NCI-H748 (cell line): ENCODE measurements around the gene TM4SF1.
A peak's percentile ranks its signal among the peaks of the same experiment; 100 is the strongest.

ENCODE experiments used
- DNase-seq: peaks from one replicate; lab custom pipeline; 2025; ENCODE audit not compliant: unreplicated experiment; lab: John Stamatoyannopoulos, UW

TM4SF1 gene, protein sequence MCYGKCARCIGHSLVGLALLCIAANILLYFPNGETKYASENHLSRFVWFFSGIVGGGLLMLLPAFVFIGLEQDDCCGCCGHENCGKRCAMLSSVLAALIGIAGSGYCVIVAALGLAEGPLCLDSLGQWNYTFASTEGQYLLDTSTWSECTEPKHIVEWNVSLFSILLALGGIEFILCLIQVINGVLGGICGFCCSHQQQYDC

DNA sequence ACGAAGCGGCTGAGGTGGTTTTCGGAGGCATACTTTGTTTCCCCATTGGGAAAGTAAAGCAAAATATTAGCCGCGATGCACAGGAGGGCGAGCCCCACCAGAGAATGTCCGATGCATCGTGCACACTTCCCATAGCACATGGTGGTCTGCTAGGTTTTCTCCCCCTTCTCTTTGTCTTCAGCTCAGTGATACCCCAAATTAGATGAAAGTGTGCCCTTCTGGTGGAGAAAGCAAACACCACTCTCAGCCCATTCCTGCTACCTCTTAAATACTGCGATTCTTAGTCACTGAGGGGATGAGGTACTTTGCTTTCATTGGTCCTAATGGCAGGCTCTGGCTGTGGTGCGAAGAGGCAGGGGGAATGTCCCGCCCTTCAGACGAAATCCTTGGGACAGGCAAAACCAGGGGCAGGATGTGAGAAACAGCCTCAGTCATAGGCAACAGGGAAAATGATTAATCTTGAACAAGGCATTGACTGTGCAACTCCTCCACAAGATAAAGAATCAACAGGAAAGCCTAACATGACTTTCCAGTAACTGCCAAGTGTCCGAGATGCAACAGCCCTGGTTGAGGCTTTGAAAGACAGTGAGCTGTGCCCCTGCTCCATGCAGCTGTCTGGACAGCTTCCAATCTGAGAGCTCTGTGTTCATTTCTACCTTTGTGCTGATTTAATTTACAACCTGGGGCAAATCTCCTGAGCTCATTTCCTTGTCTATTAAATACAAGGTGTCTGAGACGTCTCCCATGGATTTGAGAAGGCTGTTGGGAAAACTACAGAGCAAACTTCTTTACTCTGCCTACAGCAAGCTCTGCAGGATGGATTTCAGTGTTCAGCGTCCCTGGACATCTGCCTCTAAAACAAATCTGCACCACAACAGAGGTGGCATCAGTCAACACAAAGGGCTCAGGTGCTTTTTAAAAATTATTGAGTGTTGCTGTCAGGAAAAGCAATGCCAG, at the start of gene TM4SF1:
Gene TM4SF1 (minus strand): TSS at position 242 of the 957 bp plus-strand sequence. CDS start 102 bp downstream, at position 140.
- DNase-seq = no peak

DNA sequence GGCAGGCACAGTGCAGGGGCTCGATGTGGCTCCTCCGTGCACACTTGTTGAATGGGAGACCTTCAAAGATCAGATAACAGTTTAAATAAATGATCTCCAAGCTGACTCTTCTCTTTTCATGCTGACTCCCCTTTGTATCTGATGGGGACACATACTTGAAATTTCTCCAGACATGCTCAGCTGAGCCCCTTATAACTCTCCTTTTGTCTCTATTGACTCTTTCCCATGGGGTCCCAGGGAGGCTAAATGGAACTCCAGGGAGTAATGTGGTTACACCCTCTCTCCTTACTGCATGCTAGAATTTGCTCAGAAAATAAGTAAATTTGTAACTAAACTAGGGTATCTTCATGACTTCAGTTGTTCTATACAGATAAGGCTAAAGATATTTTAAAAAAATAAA, 48.9 kb upstream of the TM4SF1 start:
- DNase-seq = no peak

DNA sequence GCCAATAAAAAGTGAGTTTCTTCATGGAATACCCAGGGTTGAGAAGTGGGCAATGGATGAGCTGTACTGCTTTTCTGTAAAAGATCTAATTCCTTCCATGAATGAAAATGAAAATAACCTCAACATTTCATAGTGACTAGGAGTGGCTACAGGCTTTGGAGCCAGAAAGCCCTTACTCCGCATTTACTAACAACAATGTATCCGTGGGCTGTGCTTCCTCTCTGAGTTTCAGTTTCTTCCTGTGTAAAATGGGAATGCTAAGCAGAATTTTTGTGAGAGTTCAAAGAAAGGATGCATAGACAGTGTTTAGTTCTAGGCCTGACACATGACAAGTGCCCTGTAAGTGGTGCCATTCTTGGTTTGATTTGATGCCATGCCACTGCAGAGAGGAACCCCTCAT, 47.5 kb upstream of the TM4SF1 start:
- DNase-seq = no peak

DNA sequence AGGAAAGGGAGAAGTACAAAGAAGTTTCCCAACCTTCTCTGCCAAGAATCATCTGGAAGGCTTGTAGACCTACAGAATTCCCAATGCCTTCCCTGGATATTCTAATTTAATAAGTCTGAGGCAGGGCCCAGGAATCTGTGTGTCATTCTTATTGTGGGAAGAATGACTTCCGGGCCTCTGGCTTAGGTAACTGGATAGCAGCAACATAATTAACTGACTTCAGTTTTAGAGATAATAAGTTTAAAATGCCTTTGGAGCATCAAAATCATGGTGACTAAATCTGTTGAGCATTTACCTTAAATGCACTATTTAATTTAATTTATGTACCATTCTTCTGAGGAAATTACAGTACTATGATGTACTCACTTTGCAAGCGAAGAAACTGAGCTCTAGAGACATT, 44.3 kb upstream of the TM4SF1 start:
- DNase-seq = no peak

DNA sequence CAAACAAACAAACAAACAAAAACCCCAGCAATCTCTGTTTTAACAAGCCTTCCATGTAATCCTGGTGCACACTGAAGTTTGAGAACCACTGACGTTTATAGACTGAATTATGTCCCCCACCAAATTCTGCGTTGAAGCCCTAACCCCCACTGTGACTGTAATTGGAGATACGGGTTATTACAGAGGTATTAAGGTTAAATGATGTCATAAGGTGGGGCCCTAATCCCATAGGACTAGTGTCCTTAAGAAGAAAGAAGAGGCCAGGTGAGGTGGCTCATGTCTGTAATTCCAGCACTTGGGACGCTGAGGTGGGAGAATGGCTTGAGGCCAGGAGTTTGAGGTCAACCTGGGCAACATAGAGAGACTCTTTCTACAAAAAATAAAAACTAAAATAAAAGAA, 42.4 kb upstream of the TM4SF1 start:
- no peak for DNase-seq

DNA sequence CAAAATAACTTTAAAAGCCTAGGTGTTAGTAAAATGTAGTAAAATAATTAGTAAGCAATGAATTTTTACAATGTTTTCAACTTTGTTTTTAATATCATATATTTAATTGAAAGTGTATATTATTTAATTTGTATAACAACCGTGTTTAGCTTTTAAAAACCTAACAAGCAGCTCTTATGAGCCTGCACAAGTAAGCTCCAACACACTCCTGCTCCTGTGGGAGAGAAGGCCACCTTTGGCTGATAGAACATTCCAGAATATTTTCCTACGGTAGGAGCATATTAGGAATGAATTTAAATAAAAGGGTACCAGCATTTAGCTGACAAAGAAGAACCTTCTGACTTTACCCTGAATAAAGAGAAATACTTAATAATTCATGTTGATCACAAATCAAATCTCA, 40.3 kb upstream of the TM4SF1 start:
- DNase-seq = no peak

DNA sequence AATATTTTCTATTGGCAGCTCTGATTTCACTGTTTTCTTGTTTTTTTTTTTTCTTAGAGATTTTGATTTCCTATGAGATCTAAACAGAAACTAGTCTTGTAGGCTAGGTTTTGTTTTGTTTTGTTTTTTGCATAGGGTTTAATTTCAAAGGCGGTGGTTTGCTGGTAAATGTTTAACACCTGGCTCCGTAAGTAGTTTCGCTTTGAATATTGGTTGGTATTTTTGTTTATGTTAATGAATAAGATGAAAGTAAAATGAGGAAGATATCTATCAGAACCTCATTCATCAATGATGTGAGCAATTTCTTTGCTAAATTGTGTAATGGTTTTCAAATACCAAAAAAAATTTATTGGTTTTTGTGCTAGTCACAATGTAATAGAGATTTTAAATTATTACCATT, 39.7 kb upstream of the TM4SF1 start:
- no peak for DNase-seq

DNA sequence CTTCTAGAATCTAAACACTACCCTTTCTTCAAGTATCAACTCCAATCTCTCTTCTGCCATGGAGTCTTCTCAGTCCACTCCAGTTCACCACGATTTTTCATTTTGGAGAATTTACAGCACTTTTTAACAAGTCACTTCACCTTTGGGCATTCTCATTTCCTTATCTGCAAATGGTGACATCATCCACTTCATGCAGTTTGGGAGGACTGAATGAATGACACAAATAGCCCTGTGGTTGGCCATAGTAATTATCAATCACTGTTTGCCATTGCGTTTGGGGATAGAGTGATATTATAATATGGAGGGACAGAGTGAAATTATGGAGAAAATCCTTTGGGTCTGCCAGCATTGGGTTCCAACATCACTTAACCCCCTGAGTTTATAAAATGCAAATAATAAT, 38.0 kb upstream of the TM4SF1 start:
- no peak for DNase-seq

DNA sequence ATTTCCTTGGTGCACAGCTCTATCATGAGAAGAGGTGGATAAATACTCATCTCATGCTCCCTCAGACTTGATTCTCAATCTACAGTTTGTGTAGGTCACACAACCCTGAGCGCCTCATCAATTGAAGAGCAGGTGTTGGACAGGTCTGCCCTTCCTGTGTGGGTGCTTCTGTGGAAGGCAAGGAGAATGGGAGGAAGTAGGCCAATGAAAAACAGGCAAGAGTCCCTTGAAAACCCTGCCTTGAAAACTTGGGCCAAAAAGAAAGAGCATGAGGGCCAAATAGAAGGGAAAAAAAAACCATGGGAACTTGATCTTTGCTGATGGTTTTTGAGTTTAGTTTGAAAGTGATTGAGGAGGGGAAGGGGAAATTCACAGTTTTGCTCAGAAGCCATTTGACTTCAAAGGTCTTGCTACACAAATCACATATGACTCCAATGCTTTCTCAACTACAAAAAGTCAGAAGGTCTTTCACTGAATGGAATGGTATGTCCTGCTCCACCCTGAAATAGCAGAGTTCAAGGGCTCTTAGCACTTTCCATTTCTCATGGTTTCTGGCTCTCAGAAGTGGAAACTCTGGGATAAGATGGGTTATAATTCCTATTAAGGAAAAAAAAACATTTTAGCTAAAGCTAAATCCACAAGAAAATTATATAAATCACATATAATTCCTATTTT, 37.2 kb upstream of the TM4SF1 start:
- no peak for DNase-seq

DNA sequence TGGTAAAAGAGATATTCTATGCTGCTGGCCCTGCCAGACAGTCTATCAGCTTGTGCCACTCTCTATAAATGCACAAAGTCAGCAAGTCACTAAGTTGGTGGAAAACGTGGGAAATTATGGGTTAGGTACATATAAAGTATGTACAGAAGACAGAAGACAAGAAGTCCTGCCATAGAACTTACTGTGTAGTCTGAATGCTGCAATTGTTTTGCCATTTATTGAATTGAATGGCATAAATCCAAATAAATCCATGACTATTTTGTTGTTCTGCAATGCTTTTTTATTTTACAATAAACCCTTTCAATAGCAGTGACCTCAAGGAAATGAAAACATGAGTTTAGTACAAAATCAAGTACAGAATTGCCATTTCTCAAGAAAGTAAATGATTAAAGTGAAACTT, 34.1 kb upstream of the TM4SF1 start:
- no peak for DNase-seq

DNA sequence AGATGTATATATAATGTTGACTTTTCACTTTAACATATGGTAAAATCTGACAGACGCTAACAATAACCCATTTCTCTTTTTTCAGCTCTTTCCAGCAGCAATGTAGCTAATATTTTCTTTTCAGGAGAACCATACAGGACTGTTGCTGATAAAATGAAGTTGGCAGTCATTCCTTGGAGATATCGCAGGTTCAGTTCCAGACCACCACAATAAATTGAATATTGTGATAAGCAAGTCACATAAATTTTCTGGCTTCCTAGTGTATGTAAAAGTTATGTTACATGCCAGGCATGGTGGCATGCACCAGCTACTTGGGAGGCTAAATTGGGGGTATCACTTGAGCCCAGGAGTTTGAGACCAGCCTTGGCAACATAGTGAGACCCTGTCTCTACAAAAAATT, 31.9 kb upstream of the TM4SF1 start:
- DNase-seq = no peak

DNA sequence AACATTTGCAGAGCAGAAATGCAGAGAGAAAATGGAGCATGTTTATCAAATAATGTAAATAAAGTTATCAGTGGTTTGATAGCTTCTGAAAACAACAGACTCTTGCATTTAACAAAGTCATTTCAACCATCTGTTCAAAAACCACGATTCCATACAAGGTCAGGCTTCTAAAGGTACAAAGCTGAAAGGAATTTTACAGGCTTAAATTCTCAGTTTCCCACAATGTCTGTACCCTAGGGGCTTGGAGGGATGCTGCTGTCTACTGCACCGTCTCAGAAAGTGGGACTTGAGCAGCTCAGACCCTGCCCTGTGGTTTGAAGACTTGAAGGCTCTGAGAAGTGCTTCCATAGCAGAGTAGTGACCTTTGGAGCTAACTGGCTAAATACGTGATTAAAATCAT, 30.4 kb upstream of the TM4SF1 start:
- DNase-seq = no peak

DNA sequence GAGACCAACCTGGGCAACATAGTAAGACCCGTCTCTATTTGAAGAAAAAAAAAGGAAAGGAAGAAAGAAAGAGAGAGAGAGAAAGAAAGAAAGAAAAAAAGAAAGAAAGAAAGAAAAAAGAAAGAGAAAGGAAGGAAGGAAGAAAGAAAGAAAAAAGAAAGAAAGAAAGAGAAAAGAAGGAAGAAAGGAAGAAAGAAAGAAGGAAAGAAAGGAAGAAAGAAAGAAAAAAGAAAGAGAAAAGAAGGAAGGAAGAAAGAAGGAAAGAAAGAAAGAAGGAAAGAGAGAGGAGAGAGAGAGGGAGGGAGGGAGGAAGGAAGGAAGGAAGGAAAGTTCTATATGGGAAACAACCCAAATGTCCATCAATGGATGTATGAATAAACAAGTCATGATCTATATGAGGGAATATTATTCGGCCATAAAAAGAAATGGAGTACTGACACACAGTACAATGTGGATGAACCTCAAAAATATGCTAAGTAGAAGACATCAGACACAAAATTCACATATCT, 28.8 kb upstream of the TM4SF1 start:
- DNase-seq = no peak

DNA sequence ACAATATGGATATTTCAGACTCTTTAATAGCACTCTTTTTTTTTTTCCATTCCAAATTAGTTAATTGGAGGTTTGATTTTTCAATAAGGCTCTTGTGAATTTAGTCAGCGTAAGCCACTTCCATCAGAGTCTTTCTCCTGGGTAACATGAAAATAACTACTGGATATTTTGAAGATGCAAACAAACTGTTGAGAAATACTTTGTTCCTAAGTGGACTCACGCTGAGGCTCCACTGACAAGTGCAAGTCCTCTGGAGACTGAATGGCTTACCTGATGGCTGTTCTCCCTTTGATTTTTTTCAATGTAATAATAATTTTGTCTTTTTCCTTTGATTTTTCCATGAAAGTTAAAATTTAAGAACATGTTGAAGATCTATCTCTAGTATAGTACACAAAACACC, 26.0 kb upstream of the TM4SF1 start:
- DNase-seq = no peak

DNA sequence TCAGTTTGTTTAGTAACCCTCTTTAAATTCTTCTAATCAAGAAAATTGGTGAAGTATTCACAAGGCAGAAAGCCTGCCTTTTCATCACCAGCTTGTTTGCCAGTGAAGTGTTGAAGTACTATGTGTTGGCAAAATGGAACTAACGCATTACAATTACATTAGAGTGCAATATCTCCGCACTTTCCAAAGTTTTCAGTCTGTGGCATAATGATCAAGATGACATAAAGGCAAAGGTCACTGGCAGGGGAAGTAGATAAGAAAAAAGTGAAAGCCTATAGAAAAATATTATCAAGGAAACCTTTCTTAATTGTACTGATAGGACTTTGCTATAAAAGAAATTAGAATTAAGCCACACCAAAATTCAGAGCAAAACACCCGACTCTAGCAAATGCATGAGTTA, 25.0 kb upstream of the TM4SF1 start:
- DNase-seq = no peak

DNA sequence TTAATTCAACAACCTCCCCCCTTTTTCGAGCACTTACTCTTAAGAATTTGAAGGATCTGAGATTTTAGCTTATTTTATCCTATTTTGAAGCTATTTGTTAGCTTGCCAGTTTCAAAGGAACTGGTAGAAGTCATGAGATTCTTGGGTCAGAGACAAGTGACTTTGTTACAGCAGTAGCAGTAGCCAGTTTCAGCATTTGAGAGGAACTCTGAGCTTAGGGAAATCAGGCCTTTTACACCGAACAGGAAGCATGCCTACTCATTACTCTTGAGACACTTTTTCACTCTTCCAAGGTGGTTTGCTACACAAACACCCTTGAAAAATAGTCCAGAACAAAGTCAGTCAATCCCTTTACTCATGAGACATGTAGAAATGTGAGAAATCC, 24.5 kb upstream of the TM4SF1 start:
- DNase-seq = no peak

DNA sequence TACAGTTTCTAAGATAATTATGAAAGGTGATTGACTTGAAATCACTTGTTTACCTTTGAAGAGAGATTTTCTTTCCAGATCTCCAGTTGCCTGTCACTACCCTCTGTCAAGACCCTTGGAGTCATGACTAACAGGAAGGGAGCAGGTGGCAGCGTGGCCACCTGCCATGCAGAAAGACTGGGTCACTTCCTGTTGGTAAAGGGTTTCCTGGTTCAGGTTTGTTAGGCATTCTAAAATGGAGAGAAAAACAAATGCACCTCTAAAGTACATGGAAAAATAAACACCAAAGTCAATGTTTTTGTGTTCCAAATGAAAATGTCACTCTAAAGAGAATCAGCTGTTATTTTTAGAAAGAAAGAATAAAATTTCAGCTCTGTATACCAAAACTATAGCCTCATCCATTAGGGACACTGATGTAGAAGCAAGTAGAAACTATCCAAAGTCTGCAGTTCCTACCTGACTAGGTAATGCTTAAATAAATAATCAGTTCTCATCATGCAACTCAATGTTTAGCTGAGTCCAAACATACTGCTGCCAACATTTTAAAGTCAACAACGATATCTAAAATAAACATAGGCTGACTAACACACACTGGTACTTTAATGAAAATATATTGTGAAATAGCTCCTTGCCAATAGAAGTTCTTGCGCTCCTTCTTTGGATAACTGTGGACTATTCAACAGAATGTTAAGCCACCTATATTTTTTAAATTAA, 23.9 kb upstream of the TM4SF1 start:
- peak; percentile 34 for DNase-seq

DNA sequence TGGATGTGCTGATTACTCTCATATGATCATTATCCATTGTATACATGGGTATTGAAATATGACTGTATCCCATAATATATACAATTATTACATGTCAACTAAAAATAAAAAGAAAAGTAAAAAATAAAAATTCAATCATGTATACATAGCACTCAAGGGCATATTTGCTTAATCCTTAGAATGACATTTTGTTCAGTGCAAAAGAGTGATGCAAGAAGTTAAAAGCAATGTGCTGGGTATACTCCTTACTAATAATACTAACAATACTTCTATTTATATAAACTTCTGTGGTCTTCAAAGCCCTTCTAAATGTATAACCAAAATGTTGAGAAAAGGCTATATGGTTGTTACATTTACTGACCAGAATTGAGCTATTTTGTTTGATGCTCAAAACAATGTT, 23.2 kb upstream of the TM4SF1 start:
- DNase-seq = no peak

DNA sequence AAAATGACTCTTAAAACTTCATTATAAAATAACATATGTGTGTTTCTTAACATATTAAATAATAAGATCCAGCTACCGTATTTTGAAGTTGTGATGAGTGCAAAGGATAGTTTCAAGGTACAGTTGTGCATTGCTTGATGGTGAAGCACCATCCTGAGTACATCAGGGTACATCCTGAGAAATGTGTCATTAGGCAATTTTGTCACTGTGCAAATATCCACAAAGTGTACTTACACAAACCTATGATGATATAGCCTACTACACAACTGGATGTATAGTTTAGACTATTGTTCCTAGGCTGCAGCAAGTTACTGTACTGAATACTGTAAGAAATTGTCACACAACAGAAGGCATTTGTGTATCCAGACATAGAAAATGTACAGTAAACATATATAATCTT, 20.8 kb upstream of the TM4SF1 start:
- no peak for DNase-seq

DNA sequence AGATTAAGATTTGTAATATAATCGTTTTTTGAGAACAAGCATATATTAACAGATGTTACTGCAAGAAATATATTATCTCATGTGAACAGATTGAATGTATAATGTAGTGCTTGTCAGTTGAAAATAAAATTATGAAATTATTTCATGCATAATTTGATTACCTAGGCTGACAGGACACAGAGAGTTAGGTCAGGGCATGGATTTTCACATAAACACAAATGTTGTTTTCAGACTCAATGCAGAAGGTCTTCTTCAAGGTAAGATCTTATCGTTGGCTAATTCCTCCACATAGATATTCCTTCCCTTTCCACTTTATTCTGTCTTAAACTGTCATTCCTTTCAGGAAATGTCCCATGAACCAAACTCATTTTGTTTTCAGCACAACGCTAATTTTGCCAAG, 20.1 kb upstream of the TM4SF1 start:
- no peak for DNase-seq

DNA sequence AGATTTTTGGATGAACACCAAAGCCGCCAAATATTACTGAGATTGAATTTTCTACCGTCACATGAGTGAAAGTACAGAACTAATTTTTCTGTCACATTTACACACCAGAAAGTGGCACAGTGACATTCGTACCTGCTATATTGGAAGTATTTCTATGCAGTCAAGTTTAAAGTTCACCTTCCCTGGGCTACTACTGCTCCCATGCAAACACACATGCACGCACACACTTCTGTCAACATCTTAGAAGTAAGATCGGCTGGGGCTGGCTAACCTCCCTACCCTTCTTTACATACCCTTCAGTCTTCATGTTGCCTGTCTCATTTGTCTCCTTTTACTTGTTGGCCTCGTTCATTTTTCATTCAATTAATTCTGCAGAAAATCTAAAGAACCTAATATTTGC, 19.0 kb upstream of the TM4SF1 start:
- DNase-seq = no peak
